ENCODE measurements around the gene ARHGAP25.
A peak's percentile ranks its signal among the peaks of the same experiment; 100 is the strongest.

Gene ARHGAP25

DNA sequence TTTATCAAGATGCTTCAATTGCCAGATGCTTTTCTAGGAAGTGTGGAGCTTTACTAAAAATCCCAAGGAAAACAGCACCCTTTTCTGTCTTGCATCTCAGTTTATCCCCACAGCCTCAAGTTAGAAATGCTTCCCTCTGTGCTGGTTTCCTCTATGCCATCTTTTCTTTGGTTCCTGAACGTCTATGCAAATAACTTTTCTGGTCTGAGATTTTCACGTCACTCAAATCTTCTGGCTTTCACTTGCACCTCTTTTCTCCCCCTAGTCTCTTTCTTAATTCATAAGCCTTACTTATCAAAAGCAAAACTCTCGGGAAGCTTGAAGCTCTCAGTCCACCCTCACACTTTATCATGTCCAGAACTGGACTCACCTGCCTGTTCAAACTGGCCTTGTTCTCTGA, 33.9 kb downstream of the ARHGAP25 start:
- no peak for DNase-seq

DNA sequence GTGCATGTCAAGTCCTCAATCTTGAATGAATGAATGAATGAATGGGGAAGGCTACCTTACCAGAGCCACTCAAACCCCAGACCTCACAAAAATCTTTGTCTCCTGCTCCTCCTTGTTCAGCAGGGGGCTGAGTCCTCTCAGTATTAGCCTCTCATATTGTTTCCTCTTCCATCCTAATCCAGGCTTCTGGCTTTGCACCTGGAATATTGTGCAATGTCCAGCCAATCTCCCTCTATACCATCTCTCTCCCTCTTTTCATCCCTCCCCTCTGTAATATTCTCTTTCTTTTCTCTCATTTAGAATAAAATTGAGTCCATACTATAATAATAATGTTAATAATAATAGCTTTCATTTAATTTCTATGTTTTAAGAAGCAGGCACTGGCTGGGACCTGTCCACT, 34.3 kb downstream of the ARHGAP25 start:
- DNase-seq = no peak

DNA sequence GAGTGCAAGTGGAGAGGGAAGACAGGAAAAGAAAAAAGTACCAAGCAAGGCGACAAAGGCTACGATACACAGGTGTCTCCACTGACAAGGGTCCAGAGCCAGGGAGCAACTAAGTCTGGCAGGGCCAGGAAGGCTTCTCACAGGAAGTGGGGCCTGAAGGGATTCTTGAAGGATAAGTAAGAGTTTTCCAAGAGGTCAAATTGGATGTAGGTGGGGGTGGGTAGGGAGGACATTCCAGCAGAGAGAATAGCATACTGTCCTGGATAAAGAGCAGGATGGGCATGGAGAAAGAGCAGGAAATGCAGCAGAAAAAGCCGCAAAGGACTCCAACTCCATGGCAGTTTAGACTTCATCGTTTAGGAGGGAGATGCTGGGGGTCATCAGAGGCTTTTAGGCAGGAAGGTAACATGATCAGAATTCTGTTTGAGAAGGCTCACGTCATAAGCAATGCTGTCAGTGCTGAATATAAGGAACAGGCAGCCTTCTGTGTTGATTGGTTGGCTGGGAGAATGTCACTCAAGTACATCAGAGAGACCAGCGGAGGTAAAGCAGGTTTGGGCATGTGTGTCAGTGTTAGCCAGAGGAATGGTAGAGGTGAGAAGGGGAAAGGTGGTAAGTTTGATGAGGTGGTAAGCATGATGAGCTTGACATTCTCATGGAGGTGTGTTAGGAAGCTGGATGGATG, 35.1 kb downstream of the ARHGAP25 start:
- no peak for DNase-seq

DNA sequence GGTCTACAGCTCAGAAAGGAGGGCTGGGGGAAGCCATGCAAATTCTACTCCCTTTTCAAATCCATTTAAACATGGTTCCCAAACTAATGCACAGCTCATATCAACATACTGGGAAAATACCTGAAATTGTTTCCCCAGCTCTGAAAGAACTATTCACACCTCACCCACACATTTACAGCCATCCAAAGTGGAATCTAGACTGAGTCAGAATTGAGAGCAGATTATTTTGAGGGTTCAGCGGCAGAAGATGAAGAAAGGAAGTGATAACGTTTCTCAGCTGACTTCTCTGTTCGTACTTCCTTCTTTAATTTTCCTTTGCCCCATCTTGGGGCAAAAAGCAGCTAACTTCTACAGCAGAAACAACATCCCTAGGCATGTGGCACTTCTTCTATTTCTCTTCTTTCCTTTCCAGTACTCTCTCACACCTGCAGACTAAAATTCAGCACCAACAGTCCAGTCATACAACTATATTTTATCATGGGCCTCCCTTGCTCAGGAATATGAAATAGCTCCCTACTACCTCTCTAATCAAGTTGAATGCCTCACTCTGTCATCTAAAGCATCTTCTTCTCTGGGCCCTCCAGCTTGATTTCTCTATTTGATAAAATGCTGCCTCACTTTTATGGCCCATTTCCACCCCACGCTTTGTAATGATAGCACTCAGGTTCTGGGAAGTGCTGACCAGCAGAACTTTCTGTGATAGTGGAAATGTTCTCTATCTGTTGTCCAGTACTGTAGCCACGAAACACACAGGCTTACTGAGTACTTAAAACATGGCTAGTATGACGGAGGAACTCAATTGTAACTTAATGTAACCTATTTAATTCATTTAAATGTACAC, 35.9 kb downstream of the ARHGAP25 start:
- no peak for DNase-seq

DNA sequence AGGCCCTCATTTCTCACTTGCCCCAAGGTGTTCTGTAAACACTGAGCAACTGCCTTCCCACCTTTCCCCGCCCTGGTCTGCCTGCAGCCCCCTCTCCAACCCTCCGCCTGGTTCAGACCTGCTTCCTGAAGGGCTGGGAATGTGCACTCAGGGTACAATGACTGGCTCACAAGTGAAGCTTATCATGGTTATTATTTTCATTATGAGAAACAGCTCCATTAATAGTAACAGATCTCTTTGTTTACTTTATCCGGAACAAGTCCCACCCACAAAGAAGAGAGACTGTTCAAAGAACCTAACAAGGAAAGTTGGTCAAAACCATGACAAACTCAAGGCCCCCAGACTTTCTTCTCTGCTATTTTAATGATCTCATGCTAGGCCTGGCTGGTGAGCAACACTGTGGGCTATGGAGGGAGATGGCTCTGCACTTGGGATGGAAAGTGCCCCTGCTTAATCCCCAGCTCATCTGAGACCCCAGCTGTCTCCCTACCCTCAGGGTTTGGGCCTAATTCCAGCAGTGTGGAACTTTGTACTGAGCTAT, 36.7 kb downstream of the ARHGAP25 start:
- DNase-seq = no peak

DNA sequence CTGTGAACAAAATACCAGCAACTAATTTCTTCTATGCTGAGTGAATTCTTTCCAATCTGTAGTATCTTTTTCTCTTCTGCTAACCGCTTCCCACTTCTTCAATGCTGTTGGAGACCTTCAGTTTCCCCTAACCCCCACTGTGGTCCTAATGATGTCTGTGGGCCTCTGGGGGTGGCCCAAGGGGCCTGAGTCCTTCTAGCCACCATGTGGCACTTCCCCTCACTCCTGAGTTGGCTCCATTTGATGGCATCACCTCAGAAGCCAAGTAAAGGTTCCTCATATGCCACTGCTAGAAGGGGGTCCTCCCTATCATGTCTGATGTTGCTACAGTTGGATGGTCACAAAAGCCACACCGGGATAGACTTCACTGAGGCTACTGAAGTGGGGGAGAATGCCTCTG, 37.5 kb downstream of the ARHGAP25 start:
- no peak for DNase-seq

DNA sequence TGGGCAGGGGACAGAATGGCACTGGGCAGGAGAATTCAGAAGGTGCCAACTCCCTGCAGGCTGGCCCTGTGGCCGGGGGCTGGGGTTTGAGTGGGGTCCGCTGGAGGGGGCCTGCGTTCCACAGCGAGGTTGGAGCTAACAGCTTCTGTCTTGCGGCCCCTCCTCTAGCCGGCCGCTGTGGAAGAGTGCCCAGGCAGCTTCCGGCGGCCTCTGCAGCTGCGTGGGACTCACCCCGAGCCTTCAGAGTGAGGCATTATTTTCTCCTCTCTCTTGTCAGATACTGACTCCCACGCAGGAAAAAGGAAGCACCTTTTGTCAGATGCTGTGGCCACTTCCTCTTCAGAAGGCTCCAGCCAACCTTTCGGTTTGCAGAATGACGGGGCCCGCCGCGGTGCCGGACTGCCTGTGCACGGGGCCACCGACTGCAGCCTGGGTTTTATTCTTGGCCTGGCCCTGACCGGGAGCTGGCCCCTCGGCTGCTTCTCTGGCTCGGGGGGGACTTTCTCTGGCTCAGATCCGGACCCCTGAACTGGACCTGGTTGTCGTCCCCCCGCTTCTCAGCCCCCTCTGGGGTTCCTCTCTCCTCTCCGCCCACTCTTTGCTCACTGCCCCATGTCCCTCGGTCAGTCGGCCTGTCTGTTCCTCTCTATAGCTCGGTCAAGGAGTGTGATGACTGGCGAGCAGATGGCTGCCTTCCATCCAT, 40.1 kb downstream of the ARHGAP25 start:
- peak; percentile 53 for DNase-seq

DNA sequence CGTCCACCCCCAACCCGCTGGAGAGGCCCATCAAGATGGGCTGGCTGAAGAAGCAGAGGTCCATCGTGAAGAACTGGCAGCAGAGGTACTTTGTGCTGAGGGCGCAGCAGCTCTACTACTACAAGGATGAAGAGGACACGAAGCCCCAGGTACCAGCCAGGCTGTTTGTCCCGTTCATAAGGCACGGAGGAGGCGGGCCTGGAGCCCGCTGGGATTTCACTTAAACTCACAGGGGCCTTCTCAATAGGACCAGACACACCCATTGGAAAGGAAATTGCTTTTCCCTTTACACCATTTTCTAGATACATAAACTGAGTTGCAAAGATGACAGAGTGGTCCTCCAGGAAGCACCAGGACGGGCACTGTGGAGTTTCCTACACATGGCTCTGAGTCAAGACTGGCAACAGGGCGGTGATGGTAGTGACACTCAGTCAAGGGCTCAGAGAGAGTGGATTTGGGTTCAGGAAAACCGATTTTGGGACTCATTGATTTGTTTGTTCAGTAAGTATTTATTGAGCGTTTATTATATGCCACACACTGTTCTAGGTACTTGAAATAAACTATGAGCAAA, 40.7 kb downstream of the ARHGAP25 start:
- no peak for DNase-seq

DNA sequence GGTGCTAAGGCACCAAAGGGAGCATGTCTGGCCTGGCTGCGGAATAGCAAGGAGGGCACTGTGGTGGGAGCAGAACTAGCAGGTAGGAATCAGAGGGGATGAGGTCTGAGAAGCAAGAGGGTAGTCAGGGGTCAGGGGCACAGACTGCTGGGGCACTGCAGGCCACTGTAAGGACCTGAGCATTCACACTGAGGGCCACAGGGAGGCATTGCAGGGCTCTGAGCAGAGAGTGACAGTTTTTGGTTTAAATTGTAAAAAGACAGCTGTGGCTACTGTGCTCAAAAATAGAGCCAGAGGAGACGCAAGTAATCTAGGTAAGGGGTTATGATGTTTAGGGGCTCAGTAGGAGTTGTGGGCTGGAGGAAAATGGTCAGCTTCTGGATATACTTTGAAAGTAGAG, 41.5 kb downstream of the ARHGAP25 start:
- DNase-seq = no peak

DNA sequence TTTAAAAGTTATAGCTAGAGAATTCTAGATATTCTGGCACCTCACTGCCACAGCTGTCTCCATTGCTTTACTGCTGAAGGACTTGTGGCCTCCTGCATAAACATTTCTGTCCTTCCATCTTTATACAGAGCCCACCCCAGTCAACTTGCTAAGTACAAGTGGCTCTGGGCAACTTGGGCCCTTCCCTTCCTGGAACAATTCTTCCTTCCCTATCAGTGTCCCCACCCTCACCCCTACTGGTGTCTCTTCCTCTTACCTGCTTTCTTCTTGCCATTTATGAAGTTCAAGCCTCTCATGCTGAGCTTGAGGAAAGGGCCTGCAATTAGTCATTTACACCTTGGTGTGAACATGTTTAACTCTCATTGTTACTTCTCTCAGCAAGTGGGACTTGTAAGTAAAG, 45.0 kb downstream of the ARHGAP25 start:
- no peak for DNase-seq

DNA sequence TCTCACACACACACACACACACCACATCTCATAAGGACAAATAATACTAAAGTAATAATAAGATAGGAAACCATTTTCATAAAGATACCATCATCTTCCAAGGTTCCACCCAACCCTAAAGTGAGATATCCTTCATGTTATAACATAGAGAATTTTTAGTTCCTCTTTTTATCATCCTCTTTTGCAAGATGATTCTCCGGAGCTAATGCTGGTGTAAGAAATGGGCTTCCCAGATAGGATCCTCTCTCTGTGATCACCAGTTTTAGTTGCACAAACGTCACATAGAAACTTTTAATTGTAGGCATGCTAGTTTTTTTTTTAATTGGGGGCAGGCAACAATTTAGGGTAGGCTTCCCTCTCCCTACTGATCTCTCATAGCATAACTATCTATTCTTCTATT, 49.6 kb downstream of the ARHGAP25 start:
- no peak for DNase-seq

DNA sequence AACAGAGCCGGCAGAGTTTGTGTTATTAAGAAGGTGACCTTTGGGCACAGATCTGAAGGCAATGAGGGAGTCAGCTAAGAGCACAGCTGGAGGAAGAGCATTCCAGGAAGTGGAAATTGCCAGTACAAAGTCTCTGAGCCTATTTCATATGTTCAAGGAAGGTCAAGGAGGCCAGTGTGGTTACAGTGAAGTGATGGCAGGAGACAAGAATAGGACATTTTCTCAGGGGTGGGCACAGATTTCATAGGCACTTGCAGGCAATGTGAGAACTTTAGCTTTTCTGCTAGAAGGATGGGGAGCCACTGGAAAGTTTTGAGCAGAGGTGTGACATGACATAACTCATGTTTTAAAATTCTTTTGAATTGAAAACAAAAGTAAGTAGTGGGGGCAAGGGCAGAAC, 50.3 kb downstream of the ARHGAP25 start:
- no peak for DNase-seq

DNA sequence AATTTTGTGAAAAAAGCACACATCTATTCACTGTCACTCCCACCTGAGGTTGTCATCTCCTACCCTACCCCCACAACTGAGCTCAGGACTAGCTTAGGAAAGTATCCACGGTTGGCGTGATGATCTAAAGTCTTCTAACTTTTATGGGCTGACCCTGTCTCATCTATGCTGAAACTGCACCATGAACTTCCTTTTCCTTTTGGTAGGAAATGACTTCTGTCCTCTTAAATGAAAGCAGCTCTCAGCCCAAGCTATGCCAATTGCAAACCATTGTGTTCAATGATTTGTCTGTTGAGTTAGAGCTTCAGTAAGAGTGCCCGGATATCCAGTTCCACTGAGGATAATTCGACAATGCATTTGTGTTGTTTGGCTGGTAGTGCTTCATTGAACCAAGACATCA, 52.7 kb downstream of the ARHGAP25 start:
- DNase-seq = no peak

DNA sequence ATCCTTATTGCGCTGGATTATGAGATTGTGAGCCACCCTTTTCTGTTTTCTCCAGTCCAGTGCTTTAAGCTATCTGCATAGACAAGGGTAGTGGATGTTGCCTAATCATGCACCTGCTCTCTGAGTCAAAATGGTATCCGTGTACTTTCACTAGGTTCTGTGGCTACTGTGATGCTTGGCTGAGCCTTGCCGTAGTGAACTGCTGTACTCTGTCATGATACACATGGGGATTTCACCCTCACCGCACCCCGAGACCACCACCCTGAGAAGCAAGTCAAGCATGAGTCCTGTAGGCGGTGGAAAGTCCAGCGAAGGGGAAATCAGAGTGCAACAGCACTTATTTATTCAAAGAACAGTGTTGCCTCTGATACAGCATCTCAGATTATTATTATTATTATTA, 55.0 kb downstream of the ARHGAP25 start:
- DNase-seq = no peak

DNA sequence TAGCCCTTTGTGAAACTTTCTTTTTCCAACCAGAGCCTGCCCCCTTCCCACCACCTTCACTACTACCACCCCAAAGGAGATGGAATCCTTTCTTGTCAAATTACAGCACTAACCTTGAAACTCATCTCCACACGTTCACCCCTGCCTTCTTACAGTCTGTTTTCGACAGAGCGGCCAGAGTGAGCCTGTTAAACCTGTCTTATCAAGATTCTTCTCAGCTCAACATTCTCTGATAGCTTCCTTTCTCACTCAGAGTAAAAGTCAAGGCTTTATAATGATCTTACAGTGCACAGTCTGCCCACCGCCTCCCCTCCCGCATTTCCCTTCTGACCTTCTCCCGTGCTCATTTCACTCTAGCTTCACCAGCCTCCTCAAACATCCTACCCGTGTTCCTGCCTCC, 56.0 kb downstream of the ARHGAP25 start:
- DNase-seq = no peak

DNA sequence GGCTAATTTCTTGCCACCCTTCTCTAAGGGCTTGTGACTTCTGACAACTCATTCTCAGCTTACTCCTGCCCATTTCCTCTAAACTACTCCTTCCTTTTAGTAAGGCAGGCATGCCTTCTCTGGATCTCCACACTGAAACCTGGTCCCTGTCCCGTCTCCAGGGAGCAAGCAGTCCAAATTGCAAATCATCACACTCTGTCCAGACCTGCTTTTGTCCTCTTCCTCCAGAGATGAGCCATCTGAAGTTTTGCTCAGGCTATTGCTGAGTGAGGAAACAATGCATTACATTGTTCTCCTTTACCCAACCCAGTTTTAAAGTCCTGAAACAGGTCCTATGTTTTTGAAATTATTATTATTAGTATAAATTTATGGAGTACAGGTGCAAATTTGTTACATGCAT, 57.3 kb downstream of the ARHGAP25 start:
- DNase-seq = no peak

DNA sequence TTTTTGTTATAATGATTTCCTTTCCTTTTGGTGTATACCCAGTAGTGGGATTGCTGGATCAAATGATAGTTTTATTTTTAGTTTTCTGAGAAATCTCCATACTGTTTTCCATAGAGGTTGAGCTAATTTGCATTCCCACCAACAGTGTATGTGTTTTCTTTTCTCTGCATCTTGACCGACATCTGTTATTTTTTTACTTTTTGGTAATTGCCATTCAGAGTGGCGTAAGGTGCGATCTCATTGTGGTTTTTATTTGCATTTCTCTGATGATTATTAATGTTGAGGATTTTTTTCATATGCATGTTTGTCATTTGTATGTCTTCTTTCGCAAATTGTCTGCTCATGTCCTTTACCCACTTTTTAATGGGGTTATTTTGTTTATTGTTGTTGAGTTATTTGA, 58.1 kb downstream of the ARHGAP25 start:
- DNase-seq = no peak

DNA sequence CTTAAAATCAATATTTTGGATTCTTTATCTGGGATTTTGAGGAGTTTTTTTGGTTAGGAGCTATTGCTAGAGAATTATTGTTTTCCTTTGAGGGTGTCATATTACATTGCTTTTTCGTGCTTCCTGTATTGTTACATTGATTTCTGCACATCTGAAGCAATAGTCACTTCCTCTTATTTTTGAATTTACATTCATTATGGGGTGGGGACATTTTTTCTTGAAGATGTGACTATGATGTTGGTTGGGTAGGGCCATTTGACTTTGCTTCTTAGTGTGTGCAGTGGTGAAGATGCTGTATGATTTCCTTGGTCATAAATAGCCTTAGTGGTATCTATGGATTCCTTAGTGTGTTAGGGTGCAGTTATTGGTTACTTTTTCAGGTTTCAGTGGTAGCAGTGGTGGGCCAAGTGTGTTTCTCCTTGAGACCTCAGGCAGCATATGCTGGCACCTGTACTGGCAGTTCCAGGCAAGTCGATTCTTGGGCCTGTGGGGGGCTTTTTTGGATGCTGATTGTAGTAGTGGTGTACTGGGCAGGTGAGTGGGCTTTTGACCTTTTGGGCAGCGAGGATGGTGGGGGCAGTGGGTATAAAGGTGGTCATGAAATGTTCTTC, 61.8 kb downstream of the ARHGAP25 start:
- no peak for DNase-seq

DNA sequence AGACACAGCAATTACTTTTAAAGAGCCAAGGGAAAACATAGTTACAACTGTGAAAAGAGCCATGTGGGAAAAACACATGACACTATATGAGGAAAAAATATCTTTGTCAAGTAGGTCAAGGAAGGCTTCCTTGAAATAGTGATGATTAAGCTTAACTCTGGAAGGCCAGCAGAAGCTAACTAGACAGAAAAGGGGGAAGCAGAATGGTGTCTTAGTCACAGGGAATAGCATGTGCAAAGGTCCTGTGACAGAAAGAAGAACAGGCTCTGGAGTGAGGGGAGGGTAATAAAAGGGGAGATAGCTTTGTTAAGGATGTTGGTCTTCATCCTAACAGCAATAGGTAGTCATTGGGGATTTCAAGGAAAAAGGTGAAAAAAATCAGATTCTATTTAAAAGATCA, 64.0 kb downstream of the ARHGAP25 start:
- no peak for DNase-seq

DNA sequence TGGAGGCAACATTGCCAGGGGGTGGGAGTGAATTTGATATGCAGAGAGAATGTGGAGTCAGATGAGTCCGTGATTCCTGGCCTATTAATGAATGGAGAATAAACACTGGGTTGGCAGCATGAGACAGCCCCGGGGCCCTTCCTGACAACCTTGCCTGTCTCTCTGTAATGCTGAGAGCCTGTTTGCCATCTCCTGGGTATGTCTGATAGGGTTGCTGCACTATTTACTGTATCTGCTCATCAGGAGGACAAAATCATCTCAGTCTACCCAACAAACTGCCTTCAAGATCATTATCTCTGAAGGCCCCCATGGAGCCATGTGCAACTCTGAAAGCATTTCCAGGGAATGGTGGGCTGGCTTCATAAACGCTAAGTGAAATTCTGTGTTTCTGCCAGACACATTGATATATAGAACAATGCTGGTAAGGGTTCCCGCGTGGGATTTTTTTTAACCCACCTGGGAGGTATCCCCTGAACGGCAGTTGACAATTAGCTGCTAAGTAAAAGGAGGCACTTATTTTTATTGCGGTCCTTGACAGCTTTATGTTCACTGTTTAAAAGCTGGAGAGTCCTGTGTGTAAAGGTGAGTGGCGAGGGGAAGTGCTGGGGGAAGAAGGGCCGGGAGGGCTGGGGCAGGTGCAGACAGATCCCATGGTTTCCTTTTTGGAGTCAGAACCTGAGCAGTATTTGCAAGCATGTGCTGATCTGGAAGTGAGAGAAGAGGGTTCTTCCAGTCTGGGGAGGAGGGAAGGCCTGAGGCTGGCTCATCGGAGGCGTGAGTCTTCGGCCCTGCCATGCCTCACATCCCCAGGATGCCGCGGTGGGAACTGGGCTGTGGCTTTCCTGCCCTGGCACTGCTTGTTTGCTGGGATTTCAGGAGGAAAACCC, 64.8 kb downstream of the ARHGAP25 start:
- DNase-seq = no peak

DNA sequence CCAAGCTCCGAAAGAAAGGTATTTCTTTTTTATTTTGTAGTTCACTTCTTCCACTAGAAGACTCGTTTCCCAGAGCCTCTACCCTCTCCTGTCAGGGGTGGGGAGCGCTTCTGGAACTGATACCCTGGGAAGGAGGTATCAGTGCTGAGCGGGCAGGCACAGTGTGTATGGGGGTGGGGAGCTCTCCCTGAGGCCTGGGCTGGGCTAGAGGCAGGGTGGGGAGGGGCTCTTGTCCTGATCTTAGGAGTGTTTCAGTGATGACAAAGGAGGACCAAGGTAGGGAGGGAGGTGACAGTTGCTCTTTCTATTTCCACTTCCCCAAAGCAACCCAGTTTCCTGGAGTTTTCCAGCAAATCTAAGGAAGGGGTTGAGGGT, 65.4 kb downstream of the ARHGAP25 start:
- no peak for DNase-seq

DNA sequence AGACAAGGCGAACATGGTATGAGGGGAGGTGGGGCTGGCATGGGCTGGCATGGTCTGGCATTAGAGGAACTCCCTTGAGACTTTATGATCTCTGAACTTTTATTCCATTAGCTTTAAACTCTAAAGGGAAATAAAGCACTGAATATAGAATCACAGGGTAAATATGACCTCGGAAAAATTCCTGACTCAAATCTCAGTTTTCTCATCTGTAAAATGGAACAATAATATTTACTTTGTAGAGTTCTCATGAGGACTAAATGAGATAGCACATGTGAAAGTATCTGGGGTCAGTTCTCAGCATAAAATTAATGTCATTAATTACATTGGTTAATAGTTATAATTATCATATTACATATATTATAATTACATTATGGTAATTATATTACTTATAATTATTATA, 65.9 kb downstream of the ARHGAP25 start:
- no peak for DNase-seq

Data from activated gamma-delta T cell (primary cell).